Dermis microvascular lymphatic vessel endothelial cell (primary cell): Measurements from ENCODE around the gene FCN1. TPM values are rescaled to one million over a fixed set of nuclear protein-coding genes. Genes with fewer than 3 reads are reported as not detected.
"Not testable (repeated sequence)": the region's sequence is repeated elsewhere in the genome, so short reads cannot be mapped to it uniquely, and the experiment has no call there.

Experiments used
- DNase-seq, 2 donors: peaks; one replicate each; pipeline versions ENCODE4 v3.0.0 to v3.0.0-alpha.2; 2010; ENCODE audit warnings: low read depth in 2 of 2
- total RNA-seq: library from RNA; depleted of rRNA; stranded (reverse); fragments of >200 nt; gene quantifications from 2 replicates; pipeline ENCODE4 v1.2.1, GENCODE V29; 2014

FCN1 gene
- total RNA-seq = not detected in 2 replicates

DNA sequence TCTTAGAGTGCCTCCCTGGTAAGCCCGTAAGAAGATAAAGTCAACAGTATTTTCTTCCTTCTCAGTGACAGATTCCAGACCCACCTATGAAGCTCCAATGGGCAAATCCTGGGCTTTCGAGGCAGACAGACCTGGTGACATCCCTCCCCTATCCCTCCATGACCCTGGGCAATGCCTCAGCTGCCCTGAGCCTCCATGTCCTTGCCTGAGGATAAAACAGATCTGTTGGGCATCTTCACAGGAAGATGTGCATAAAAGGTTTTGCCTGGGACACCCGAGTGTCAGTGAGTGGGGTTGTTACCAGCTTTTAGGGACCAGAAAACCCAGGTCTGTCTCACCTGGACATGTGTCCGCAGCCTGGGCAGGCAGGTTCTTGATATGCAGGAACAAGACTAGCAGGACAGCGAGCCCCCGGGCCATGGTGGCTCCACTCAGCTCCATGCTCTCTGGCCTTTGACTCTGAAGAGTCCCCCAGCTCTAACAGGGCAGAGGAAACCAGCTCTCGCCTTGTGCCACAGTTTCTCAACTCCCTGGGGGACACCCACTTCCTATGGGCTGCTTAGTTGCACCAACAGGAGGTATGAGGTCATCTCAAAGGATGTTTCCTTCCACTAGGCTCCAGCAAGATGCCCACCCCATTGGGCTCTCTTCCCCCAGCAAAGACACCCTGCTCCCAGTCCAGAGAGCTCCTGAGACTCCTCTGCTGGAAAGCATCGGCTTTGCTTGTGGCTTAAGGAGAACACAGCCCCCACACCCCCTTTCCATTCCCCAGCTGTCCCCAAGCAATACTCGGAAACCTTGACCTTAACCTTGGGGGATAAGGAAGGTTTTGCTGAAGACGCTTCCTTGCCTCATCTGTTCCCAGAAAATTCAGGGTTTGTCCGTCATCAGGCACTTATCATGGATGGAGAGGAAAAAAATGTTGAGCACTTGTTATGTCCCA is at the start of gene FCN1:
TSS of gene FCN1 (minus strand) at position 482 of the 943 bp plus-strand sequence. CDS start at position 441, 41 bp downstream.
- no peak for DNase-seq

DNA sequence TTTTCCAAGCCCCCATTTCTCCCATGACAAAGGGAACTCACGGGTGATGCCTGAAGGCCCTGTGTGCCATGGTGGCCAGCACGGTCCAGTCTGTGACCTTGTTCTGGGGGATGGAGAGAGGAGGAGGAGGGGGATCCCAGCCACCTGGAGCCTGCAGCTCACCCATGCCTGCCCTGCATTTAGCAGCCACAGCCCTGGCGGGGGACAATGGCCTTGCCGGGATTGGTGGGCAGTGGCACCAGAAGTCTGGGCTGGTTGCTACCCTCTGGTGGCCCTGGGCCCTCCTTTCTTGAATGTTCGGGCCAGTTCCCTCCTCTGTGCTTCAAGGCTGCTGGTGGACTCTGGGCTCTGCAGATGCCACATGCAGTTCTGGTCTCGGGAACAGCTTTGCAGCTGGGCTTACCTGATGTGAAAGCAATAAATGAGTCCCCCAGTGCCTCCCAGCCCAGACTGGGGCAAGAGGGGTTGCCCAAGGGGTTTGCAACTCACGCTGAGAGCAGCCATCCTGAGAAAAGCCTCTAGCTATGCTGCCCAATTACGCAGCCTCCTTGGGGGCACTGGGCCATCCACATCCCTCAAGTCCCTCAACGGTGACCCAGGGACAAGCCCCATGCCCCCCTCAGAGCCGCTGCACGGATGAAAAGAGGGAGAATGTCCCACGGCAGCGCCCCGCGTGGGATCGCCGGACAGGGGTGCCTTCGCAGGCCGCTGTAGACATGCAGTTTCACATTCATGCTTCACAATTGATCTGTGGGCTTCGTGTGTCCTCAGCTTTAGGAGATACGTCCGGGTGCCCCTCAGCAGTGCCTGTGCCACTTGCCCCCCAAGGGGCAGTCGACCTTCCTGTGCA is 49.2 kb upstream of the FCN1 start:
- DNase-seq = no peak

DNA sequence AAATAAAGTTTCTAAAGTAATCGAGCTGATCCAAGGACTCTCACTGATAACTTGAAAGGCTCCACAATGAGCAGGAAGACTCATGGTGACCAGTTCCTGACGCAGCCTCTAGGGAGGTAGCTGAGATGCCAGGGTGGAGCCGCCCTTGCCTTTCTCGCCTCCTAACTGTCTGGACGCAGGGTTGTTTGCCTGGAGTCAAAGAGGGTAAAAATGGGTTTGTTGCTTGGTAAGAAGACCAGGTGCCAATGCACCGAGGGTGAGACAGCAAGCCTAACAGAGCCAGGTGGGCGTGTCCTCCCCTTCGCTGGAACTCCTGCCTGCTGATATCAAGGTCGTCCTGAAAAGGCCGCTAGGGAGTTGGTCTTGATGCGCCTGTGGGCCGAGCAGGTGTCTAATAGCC is 48.6 kb upstream of the FCN1 start:
- DNase-seq = no peak

DNA sequence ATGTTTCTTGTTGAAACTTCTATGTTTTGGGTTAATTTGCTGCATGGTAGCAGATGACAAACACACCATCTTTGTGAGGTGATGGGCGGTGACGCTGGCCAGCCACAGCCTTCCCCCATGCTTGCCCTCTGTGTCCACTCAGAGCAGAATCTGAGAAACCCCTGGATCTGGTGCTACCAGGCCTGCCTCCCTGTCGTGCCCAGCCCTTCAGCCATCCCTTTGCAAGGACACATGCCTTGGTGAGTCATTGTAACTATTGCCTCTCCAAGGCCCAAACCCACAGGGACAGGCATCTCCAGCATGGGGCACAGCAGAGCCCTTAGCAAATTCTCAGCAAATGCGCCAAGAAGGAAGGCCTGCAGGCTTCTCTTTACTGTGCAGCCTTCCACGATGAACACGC is 48.1 kb upstream of the FCN1 start:
- DNase-seq = no peak

DNA sequence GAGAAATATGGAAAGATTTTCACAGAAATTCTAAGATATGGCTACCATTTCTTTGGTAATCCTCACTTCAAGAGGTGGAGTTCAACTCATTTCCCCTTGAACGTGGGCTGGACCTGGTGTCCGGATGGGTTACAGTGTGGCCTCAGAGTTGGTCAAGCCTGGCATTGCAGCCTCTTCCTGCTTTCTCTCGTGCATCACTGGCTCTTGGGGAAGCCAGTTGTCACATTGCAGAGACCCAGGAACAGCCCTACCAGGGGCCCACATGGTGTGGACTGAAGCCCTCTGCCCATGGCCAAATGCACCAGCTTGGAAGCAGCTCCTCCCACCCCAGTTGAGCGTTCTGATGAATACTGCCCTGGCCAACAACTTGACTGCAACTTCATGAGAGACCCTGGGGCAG is 47.7 kb upstream of the FCN1 start:
- DNase-seq = no peak

DNA sequence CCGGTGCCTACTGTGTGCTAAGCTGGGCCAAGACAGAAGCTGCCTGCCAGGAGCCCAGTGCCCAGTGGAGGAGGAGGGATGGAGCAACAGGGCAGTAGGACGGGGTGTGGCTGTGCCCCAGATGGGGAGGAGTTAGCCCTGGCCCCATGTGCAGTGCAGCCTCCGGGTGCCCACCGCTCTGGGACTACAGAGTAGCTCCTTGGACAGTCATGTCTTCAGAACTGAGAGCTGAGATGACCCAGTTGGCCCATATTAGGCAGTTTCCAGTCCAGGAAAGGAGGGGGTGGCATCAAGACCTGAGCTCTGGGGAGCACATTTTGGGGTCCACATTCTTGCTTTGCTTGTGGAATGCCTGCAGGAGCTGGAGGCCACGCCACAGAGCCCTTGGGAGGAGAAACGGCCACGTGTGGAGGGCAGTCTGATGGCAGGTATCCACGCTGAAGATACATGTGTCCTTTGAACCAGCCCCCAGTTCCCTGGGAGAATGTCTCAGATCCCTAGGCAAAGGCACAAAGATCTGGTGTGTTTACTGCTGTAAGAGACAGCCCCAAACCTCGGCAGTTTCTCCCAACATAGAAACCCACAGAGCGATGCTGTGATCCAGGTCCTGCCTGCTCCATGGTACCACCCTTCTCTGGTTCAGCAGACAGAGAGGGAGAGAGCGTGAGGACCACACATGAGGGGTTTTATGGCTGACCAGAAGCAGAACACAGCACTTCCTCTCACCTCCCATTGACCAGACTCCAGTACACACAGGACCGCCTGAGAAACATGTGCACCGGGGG is 46.8 kb upstream of the FCN1 start:
- no peak for DNase-seq

DNA sequence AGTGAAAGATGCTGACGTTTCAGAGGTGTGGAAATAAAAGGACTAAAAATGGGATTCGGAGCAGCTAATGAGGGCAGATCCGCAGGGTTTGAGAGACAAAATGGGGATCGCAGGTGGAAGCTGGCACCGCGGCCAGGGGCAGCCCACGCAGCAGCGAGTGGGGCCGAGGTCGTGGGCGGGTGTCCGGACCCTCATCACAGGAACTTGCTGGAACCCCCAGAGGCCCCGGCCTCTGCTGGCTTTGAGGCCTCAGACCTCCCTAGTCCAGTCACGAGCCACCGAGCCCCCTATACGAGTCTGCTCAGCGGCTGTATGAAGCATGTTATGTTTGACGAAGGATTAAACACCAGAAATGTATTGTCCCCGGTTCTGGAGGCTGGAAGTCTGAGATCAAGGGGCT is 45.8 kb upstream of the FCN1 start:
- DNase-seq = no peak

DNA sequence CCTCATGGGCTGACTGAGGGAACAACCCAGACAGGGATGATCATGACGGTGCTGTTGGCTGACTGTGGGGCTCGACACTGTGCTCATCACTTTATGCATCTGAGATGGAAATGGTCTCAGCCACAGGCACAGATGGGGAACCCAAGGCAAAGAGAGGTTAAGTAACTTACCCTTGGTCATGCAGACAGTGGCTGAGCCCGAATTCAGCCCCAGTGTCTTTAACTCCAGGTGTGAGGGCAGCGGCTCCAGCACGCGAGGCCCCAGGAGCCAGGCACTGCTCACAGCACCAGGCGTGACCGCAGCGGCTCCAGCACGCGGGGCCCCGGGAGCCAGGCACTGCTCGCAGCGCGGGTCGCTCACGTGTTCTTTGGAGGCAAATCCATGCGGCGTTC is 45.3 kb upstream of the FCN1 start:
- no peak for DNase-seq

DNA sequence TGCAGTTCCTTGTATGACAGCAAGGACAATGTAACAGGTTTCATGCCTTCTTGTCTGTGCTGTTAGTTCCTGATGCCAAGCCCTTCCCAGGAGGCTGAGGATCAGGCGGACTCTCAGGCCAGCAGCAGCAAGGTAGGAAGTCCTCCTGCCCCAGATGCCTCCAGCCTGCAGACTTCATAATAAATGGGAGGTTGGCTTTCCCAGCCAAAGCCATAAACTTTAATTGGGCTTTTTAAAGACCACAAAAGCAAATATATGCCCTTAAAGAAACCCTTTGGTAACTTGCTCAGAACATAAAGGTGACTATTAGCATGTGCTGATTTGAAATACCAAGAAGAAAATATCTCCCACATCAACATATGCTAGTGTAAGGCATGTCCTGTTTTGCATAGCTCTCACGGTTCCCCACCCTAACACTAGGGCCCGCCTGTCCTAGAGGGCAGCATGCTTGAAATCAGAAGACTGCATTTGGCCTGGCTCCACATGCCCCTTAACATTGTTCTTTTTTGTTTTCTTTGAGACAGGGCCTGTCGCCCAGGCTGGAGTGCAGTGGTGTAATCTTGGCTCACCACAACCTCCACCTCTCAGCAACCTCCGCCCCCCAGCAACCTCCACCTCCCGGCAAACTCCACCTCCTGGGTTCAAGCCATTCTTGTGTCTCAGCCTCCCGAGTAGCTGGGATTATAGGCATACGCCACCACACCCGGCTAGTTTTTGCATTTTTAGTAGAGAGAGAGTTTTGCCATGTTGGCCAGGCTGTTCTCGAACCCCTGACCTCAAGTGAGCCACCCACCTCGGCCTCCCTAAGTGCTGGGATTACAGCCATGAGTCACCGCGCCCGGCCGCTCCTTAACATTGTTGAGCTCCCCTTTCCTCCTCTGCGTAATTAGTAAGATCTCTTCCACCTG is 44.6 kb upstream of the FCN1 start:
- DNase-seq = no peak

DNA sequence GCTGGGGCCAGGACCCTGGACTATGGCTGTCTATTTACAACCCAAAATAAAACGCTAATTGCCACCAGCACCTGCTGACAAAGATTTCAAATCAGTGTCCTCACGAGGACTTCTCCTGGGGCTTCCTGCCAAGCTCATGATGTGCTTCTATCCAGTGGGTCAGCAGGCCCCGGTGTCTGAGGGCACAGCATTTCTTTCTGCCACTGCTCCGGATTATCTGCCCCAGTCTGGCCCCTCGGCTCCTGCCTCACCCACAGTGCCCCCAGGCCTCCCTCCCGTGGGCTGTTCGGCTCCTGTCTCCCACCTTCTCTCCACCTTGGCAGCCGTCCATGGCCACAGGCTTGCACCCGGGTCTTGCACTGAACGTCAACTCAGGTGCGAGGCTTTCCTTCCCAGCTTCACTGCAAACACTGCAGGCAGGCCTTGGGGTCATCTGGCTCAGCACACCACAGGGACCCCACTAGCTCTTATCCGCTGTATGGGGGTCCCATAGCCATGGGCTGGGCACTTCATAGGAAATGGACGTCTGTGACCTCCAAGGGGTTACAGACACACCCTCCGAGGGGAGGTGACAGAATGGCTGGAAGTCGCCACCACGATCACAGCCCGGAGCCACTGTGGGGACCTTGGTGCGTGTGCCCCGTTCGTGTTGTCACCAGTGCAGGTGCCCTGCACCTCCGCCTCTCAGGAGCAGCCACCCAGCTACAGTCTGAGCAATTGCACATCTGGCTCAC is 43.8 kb upstream of the FCN1 start:
- DNase-seq = no peak

DNA sequence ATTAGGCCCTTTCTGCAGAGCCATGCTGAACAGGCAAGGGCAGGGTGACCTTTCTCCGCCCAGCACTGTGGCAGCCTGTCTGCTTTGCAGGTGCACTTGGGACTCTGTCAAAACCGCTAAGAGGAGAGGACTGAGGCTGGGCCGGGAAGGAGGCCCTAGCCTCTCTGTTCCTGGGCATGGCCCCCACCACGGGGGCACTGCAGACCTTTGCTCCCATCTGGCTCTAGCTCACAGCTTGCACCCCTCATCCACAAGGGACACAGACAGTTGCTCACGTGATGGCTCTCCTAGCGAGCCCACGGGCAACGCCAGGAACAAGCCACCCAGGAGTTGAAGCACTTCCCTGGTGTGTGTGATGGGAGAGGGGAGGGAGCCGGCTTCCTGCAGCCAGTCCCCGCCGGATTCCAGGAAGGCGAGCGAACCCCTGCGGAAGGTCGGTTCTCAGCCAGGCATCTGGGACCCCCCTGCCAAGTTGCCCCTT is 43.0 kb upstream of the FCN1 start:
- DNase-seq = no peak

DNA sequence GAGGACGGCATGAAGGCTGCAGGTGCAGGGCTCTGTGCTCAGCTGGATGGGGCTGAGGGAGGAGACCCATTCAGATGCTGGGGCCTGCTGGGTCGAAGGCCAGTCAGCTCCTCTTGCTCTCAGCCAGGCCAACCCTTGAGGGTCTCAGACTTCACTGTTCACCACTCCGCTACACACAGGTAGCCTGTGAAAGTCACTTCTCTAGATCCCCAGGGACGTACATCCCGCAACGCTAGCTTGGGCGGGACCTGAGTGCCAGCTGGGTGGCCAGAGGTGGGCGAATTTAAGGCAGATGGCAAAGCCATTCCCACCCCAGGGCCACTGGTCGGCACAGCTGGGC is 42.2 kb upstream of the FCN1 start:
- no peak for DNase-seq

DNA sequence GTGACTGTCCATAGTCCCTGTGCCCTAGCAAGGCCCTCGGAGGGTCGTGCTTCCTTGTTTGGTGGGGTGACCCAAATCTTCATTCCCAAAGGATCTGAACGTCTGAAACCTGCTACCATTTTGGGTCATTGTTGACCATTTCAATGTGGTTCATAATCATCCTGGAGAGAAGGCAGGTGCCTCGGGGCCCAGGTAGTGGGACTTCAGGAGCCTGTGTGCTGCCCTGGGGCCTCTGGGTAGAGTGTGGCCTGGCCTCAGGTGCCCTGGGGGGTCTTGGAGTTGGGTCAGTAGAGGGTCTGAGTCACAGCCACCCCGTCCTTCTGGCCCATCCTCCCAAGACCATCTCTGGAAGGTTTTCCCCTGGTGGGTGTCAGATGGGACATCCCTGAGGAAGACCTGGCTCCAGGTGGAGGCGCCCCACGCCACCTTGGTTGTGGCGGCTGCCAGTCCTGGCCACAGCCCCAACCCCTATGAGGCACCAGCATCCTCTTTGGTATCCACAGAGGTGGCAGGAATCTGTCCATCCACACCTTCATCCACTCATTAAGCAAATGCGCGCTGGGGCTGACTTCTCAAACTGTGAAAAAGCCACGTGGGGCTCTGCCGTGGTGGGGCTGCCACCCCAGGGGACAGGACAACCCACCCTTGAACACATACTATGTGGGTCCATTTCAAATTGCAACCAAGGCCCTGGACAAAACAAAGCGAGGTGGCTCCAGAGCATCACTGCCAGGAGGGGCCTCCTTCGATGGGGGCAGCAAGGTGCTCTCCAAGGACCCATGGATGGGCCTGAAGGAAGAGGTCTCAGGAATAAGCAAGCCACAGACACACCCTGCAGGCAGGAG is 41.6 kb upstream of the FCN1 start:
- DNase-seq = no peak

DNA sequence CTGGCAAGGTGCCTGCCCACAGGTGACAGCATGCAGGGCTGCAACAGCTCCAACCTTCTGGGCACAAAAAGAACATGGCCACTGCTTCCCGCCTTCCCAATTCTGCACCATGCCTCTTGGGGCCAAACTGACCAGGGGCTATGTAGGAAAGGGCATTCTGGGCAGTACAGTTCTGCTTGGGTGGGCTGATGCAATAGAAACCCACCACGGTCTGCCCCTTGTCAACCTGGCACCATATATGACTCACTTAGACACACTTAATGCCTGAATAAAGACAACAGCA is 40.2 kb upstream of the FCN1 start:
- DNase-seq = no peak

DNA sequence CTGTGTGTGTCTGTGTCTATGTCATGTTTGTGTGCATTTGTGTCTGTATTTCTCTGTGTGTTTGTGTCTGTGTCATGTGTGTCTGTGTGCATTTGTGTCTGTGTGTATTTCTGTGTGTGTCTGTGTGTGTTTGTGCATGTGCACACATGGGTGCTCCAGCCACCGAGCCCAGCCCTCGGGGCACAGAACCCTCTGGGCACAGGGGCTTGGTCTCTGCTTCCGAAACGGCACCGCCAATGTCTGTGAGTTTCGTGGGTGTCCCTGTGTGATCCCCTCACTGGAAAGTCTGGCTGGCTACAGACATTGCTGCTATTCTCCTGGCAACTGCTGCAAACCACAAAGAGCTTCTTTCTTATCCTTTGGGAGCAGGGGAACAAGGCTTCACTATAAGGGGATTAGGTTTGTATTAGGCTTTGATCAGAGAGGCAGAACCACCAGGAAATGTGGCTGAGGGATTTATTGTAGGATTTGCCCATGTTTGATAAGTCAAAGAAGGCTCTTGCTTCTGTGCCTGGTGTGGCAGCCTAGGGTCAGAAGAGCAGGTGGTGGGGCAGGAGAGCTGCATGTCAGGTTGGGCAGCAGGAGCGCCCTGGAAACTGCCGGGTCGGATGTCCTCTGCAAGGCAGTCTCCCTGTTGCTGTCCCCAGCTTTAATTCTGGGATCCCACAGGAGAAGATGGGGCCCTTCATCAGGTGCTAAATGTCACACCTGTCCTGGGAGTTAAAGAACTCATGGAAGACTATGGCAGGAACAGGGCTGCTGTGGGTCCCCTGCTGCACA is 39.6 kb upstream of the FCN1 start:
- no peak for DNase-seq

DNA sequence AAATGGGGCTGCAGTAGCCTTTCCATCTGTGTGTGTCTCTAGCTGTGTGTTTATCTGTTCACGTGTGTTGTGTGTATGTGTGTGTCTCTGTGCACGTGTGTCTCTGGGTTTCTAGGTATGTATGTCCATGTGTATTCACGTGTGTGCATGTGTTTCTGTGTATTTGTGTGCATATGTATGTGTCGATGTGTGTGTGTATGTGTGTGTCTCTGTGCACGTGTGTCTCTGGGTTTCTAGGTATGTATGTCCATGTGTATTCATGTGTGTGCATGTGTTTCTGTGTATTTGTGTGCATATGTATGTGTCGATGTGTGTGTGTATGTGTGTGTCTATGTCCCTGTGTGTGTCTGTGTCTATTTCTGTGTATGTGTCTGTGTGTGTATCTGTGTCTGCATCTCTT is 38.7 kb upstream of the FCN1 start:
- not testable (repeated sequence) for DNase-seq

DNA sequence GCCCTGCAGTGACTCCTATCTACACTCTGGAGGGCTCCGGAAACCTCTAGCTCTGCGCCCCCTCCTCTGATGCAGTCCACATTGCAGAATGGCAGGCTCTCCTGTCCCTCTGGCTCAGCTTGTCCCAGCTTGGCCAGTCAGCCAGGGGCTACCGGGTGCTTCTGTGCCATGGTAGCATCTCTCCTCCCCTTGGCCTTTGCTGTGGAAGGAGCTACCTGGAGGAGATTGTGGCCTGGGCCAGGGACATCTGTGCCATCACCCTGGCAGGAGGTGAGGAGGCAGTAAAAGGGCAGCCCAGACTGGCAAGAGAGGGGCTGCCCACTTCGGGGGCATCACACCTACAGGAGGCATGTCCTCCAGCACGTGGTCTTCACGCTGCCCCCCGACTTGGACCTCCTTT is 38.1 kb upstream of the FCN1 start:
- DNase-seq = no peak

DNA sequence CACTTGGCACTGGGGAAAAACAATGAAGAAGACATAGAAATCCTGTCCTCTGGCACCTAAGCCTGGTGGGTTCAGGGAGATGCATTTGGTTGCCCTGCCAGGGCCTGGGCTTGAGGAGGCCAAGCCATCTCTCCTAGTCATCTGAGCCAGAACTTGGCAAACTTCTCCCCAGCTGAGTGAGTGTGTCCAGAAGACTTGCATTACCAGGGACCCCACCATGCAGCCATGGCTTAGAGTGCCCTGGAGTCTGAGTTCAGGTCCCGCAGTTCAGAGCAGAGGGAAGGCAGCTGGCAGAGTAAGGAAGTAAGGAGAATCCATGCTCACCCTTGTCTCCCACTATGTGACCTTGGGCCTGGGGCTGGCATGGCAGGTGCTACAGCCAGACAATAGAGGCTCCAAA is 37.4 kb upstream of the FCN1 start:
- no peak for DNase-seq

DNA sequence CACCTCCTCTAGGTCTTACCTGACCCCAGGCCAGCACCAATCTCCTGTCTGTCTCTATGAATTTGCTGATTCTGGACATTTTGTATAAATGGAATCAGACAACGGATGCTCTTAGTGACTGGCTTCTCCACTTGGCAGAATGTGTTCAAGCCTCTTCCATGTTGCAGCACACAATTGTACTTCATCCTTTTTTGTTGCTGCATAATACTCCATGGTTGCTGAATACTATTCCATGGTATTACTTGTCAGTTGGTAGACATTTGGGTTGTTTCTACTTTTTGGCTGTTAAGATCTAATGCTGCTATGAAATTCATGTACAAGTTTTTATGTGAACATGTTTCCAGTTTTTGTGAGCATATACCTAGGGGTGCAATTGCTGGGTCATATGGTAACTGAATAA is 34.3 kb upstream of the FCN1 start:
- DNase-seq = no peak
